Spleen (tissue), 11 donors: ENCODE data around the gene ZBTB4. TPM values are rescaled to one million over a fixed set of nuclear protein-coding genes. Genes with fewer than 3 reads are reported as not detected.
A peak's percentile ranks its signal among the peaks of the same experiment; 100 is the strongest.

Source experiments
- DNase-seq: peaks from one replicate; pipeline ENCODE4 v3.0.0-alpha.2; 2020
- H3K27ac ChIP-seq, 8 donors: fragments of 200-600 bp; sonication (generic) in 7 of 8; 1 replicate in 4 of 8; 2 replicates in 4 of 8; pipeline versions ENCODE4 v1.5.0 to v1.8.0; 2016 to 2021; ENCODE audit warnings: inconsistent platforms in 4 of 8, mild to moderate bottlenecking in 4 of 8, moderate library complexity in 1 of 8
- H3K27me3 ChIP-seq, 7 donors: fragments of 200-600 bp; sonication (generic) in 6 of 7; replicated peaks in 1 of 7; 1 replicate in 4 of 7; 2 replicates in 3 of 7; pipeline versions ENCODE4 v1.5.0 to v1.8.0; 2016 to 2021; ENCODE audit warnings: inconsistent platforms in 3 of 7, mild to moderate bottlenecking in 1 of 7
- H3K36me3 ChIP-seq, 6 donors: fragments of 200-600 bp; sonication (generic) in 5 of 6; 1 replicate in 4 of 6; 2 replicates in 2 of 6; pipeline versions ENCODE4 v1.5.0 to v1.8.0; 2016 to 2021; ENCODE audit warnings: inconsistent platforms in 2 of 6
- H3K4me1 ChIP-seq, 6 donors: fragments of 200-600 bp; sonication (generic) in 5 of 6; 1 replicate in 3 of 6; 2 replicates in 3 of 6; pipeline versions ENCODE4 v1.5.0 to v1.8.0; 2016 to 2021; ENCODE audit warnings: inconsistent platforms in 3 of 6
- H3K4me3 ChIP-seq, 8 donors: fragments of 200-600 bp; sonication (generic) in 7 of 8; 1 replicate in 4 of 8; 2 replicates in 4 of 8; pipeline versions ENCODE4 v1.5.0 to v1.8.0; 2016 to 2021; ENCODE audit warnings: inconsistent platforms in 4 of 8, mild to moderate bottlenecking in 4 of 8, moderate library complexity in 2 of 8
- H3K9me3 ChIP-seq, 8 donors: fragments of 200-600 bp; sonication (generic) in 7 of 8; 1 replicate in 4 of 8; 2 replicates in 4 of 8; pipeline versions ENCODE4 v1.5.0 to v1.8.0; 2016 to 2021; ENCODE audit warnings: inconsistent platforms in 4 of 8
- CTCF ChIP-seq, 11 experiments: fragments of 200-600 bp in 7 of 11; fragments of 450-650 bp in 4 of 11; sonication (generic) in 4 of 11; IDR thresholded peaks in 8 of 11; conservative IDR thresholded peaks in 3 of 11; 1 replicate in 7 of 11; 2 replicates in 4 of 11; pipeline versions ENCODE4 v1.4.0 to v1.8.0; 2016 to 2021; ENCODE audit warnings: antibody characterized with exemption in 11 of 11, inconsistent platforms in 4 of 11, mild to moderate bottlenecking in 1 of 11
- POLR2A ChIP-seq, 3 donors: fragments of 450-650 bp; IDR thresholded peaks; one replicate each; pipeline ENCODE4 v1.5.1; 2017; ENCODE audit warnings: antibody characterized with exemption in 3 of 3, mild to moderate bottlenecking in 1 of 3
- POLR2AphosphoS5 ChIP-seq, 3 donors: sonication (generic); formaldehyde crosslinking; IDR thresholded peaks; one replicate each; pipeline ENCODE4 v1.5.1; 2017; ENCODE audit warnings: antibody characterized with exemption in 3 of 3
- WGBS, 5 donors: extraction: QIAGEN DNeasy Blood & Tissue Kit in 3 of 5; methylation state at CpG; one replicate each; pipeline versions ENCODE4 v1.1.5 to v1.1.7; 2013 to 2018; 5-methylcytosine and 5-hydroxymethylcytosine counted together
- intact Hi-C: fragments of 100-400 bp; cut with DNase I; formaldehyde crosslinking; loops from one replicate; pipeline ENCODE4 v1.15.0; 2023; ENCODE audit warnings: low total_unique reads
- polyA plus RNA-seq, 3 donors: library from polyadenylated mRNA; stranded (reverse); fragments of 200-250 nt; gene quantifications; one replicate each; pipeline ENCODE4 v1.2.1, GENCODE V29; 2013
- total RNA-seq, 7 donors: library from RNA; depleted of rRNA in 3 of 7; stranded (reverse); fragments of >200 nt in 3 of 7; fragmentation: NEBNext Ultra II Directional in 4 of 7; extraction: Animal tissue kit (Norgen Biotek cat#: 25700) in 4 of 7; gene quantifications; one replicate each; pipeline versions ENCODE4 v1.1.0 to v1.2.1, GENCODE V29; 2016 to 2021
- donor health status: healthy with polysubstance abuse.
- donor health status: DM: no; HTN: no; CAD: no; lungs with moderate emphysema.
- donor health status: DM: no; HTN: no; CAD: no.
- donor health status: Bipolar disorder and iron deficiency.
- donor health status: healthy.
- donor health status: DM: no; HTN: no; CAD: no.
- donor health status: DM: yes; HTN: yes; CAD: no.

Gene ZBTB4
- total and polyA plus RNA-seq, 10 donors, result 10.5 to 68.8 (median 42.2) TPM

- Histone ChIP-seq H3K36me3 (no peaks in the 10 kb centered on the region), H3K4me1 (peaks cover 26 to 71% (median 59%) of the 10 kb centered on the region in 6 donors), H3K4me3 (no peak overlapping the region), H3K27ac (no peak overlapping the region), H3K27me3 (peaks cover 0 to 87% (median 49%) of the 10 kb centered on the region in 7 donors), H3K9me3 (no peaks in the 10 kb centered on the region)
- WGBS, 5 donors, result 91 to 100% (median 93%) methylated on average over 1 to 2 of the region's 2 CpGs
- TF ChIP-seq POLR2AphosphoS5 (IDR thresholded peaks at IDR 0.05) (no peak), POLR2A (IDR thresholded peaks at IDR 0.05) (no peak), CTCF (IDR thresholded peaks at IDR 0.05 in 8 of 11, conservative IDR thresholded peaks at IDR 0.05 in 3 of 11) (no peak)
- intact Hi-C loops, result no loop called here
- no peak for DNase-seq
Observed at GRCh38 chr17:7442142-7442541, 37.3 kb downstream of the ZBTB4 start.

DNA sequence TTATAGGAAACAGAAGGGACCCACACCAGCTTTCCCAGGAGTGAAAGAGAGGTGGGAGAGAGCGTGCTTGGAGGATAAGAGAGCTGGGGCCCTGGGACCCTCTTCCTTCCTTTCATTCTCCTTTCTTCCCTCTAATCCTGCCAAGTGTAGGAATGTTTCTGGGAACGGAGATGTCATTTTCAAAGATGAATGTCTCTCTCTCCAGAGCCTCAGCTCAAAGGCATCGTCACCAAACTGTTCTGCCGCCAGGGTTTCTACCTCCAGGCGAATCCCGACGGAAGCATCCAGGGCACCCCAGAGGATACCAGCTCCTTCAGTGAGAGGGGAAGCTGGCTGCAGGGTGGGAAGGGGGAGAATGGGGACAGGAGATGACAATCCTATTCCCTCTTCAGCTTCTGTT, 38.2 kb downstream of the ZBTB4 start:
- H3K4me1 ChIP-seq, result peaks cover 35 to 71% (median 64%) of the 10 kb centered on the region in 6 donors
- WGBS, 5 donors, result 65 to 73% (median 72%) methylated on average over 7 of the region's 7 CpGs
- H3K27ac ChIP-seq, result no peak overlapping the region
- peaks cover 0 to 78% (median 41%) of the 10 kb centered on the region in 7 donors for H3K27me3 ChIP-seq
- no peaks in the 10 kb centered on the region for H3K9me3 ChIP-seq
- no peak for DNase-seq
- intact Hi-C loops, result no loop called here
- TF ChIP-seq CTCF (IDR thresholded peaks at IDR 0.05 in 8 of 11, conservative IDR thresholded peaks at IDR 0.05 in 3 of 11), result no peak
- no peak for TF ChIP-seq POLR2AphosphoS5 (IDR thresholded peaks at IDR 0.05)
- TF ChIP-seq POLR2A (IDR thresholded peaks at IDR 0.05), result no peak
- H3K36me3 ChIP-seq, result no peaks in the 10 kb centered on the region
- H3K4me3 ChIP-seq, result no peak overlapping the region

GRCh38 chr17:7440834-7441195, 38.6 kb downstream of the ZBTB4 start:
- no peaks in the 10 kb centered on the region for H3K9me3 ChIP-seq
- peaks cover 37 to 71% (median 65%) of the 10 kb centered on the region in 6 donors for H3K4me1 ChIP-seq

More at GRCh38 chr17:7440834-7441195, 38.6 kb downstream of the ZBTB4 start:
- Histone ChIP-seq H3K27me3 (peaks cover 0 to 74% (median 38%) of the 10 kb centered on the region in 7 donors), H3K27ac (no peak overlapping the region), H3K4me3 (peak overlapping the region in 2 of 8 donors; percentile 38 to 84), H3K36me3 (no peaks in the 10 kb centered on the region)
- 2 to 8% (median 5%) methylated on average over 10 to 12 of the region's 12 CpGs for WGBS, 5 donors
- TF ChIP-seq CTCF (IDR thresholded peaks at IDR 0.05 in 8 of 11, conservative IDR thresholded peaks at IDR 0.05 in 3 of 11) (no peak), POLR2A (IDR thresholded peaks at IDR 0.05) (no peak), POLR2AphosphoS5 (IDR thresholded peaks at IDR 0.05) (no peak)
- DNase-seq, result peak; percentile 79
- intact Hi-C loops, result no loop called here
